SH-SY5Y (cell line): ENCODE data around the gene IER2.

Experiments used
- GATA2 ChIP-seq: IDR thresholded peaks from 2 replicates; pipeline ENCODE4 v1.6.1; 2011; ENCODE audit warnings: mild to moderate bottlenecking, low read depth, low read length
- GATA3 ChIP-seq: IDR thresholded peaks from 2 replicates; pipeline ENCODE4 v1.6.1; 2011; ENCODE audit warnings: low read depth, mild to moderate bottlenecking, low read length, moderate library complexity

GRCh38 chr19:13198634-13199033, 48.4 kb downstream of the IER2 start:
- TF ChIP-seq GATA2: no peak
- TF ChIP-seq GATA3: no peak
